ENCODE results near the gene SP5.

DNA sequence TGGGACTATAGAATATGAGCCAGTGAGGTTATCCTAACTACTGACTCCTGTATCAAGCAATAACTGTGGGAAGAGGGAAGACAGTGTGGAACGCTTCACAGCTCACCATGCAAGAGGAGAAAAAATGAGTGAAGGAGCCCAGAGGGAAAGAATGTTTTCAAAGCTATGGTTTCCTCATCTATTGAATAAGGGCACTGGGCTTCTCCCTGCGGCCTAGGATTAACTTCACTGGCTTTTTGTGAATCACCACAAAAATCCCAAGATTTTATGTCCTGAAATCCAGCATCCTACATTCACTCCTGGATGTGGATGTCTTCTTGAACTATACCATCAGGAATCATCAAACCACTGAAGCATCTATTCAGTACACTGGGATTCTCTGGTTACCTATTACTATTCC is 44.5 kb upstream of the SP5 start:
- TF ChIP-seq, protein P1, sequence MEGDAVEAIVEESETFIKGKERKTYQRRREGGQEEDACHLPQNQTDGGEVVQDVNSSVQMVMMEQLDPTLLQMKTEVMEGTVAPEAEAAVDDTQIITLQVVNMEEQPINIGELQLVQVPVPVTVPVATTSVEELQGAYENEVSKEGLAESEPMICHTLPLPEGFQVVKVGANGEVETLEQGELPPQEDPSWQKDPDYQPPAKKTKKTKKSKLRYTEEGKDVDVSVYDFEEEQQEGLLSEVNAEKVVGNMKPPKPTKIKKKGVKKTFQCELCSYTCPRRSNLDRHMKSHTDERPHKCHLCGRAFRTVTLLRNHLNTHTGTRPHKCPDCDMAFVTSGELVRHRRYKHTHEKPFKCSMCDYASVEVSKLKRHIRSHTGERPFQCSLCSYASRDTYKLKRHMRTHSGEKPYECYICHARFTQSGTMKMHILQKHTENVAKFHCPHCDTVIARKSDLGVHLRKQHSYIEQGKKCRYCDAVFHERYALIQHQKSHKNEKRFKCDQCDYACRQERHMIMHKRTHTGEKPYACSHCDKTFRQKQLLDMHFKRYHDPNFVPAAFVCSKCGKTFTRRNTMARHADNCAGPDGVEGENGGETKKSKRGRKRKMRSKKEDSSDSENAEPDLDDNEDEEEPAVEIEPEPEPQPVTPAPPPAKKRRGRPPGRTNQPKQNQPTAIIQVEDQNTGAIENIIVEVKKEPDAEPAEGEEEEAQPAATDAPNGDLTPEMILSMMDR (IDR thresholded peaks at IDR 0.05; ENCODE audit: insufficient read depth, low read length, poor library complexity, severe bottlenecking): no peak
- no peak for TF ChIP-seq EZH2phosphoT487 (conservative IDR thresholded peaks at IDR 0.05; ENCODE audit: low read length)

Measured in SU-DHL-6 (cell line).